Lower leg skin (tissue), 3 donors: ENCODE results near the gene IQSEC3.

Experiments used
- POLR2A ChIP-seq, 2 donors: fragments of 450-650 bp; IDR thresholded peaks; one replicate each; pipeline ENCODE4 v1.6.1; 2016 to 2017; ENCODE audit warnings: antibody characterized with exemption in 2 of 2, mild to moderate bottlenecking in 1 of 2, moderate library complexity in 1 of 2
- TF ChIP-seq, protein P1 (sequence below), 3 donors: fragments of 450-650 bp; IDR thresholded peaks; one replicate each; pipeline ENCODE4 v1.5.1; 2016; ENCODE audit warnings: antibody characterized with exemption in 3 of 3, mild to moderate bottlenecking in 3 of 3, moderate library complexity in 2 of 3

DNA sequence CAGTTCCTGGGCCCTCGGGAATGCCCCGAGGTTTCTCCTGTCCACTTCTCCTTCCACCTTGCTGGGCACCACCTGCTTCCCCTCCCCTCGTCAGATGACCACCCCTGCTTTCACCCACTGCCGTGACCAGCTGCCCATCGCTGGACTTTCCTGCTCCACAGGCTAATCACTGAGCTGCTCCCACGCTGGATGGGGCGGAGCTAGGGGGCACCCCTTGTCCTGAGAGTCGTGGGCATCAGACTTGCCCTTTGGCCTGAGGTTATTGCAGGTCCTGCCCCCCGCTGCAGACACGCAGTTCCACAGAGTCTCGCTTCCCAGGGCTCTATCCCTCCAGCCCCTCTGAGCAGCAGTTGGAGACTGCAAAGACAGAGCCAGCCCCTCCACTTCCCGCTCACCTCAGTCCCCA is 147.0 kb downstream of the IQSEC3 start:
- no peak for TF ChIP-seq POLR2A (IDR thresholded peaks at IDR 0.05)
- TF ChIP-seq, protein P1, sequence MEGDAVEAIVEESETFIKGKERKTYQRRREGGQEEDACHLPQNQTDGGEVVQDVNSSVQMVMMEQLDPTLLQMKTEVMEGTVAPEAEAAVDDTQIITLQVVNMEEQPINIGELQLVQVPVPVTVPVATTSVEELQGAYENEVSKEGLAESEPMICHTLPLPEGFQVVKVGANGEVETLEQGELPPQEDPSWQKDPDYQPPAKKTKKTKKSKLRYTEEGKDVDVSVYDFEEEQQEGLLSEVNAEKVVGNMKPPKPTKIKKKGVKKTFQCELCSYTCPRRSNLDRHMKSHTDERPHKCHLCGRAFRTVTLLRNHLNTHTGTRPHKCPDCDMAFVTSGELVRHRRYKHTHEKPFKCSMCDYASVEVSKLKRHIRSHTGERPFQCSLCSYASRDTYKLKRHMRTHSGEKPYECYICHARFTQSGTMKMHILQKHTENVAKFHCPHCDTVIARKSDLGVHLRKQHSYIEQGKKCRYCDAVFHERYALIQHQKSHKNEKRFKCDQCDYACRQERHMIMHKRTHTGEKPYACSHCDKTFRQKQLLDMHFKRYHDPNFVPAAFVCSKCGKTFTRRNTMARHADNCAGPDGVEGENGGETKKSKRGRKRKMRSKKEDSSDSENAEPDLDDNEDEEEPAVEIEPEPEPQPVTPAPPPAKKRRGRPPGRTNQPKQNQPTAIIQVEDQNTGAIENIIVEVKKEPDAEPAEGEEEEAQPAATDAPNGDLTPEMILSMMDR (IDR thresholded peaks at IDR 0.05) = no peak
